Smooth muscle cell (in vitro differentiated cells): ENCODE data around the gene PML. TPM values are rescaled to one million over a fixed set of nuclear protein-coding genes. Genes with fewer than 3 reads are reported as not detected.
"Not testable (repeated sequence)": the region's sequence is repeated elsewhere in the genome, so short reads cannot be mapped to it uniquely, and the experiment has no call there.

Experiments
- DNase-seq: peaks from one replicate; lab custom pipeline; 2025; ENCODE audit not compliant: unreplicated experiment; lab: John Stamatoyannopoulos, UW
- H2AFZ ChIP-seq: fragments of 200-600 bp; sonication (generic); 2 replicates; pipeline ENCODE4 v1.6.0; 2016; ENCODE audit warnings: antibody characterized with exemption, low read depth, mild to moderate bottlenecking
- H3F3A ChIP-seq: fragments of 200-600 bp; sonication (generic); 2 replicates; pipeline ENCODE4 v1.6.0; 2017; ENCODE audit warnings: antibody characterized with exemption, low read depth
- H3K27ac ChIP-seq: fragments of 200-600 bp; sonication (generic); 2 replicates; pipeline ENCODE4 v1.5.1; 2016; ENCODE audit warnings: low read depth, mild to moderate bottlenecking
- H3K27me3 ChIP-seq: fragments of 200-600 bp; sonication (generic); 2 replicates; pipeline ENCODE4 v1.6.1; 2016; ENCODE audit warnings: low read depth, mild to moderate bottlenecking
- H3K36me3 ChIP-seq: fragments of 200-600 bp; sonication (generic); 2 replicates; pipeline ENCODE4 v1.5.1; 2016; ENCODE audit warnings: low read depth
- H3K4me1 ChIP-seq: fragments of 200-600 bp; sonication (generic); 2 replicates; pipeline ENCODE4 v1.5.1; 2016; ENCODE audit warnings: low read depth
- H3K4me2 ChIP-seq: fragments of 200-600 bp; sonication (generic); 2 replicates; pipeline ENCODE4 v1.6.0; 2016; ENCODE audit warnings: mild to moderate bottlenecking
- H3K4me3 ChIP-seq: fragments of 200-600 bp; sonication (generic); 2 replicates; pipeline ENCODE4 v1.5.1; 2016; ENCODE audit warnings: mild to moderate bottlenecking
- H3K79me2 ChIP-seq: fragments of 200-600 bp; sonication (generic); 2 replicates; pipeline ENCODE4 v1.6.0; 2016; ENCODE audit warnings: low read depth, mild to moderate bottlenecking
- H3K9ac ChIP-seq: fragments of 200-600 bp; sonication (generic); 2 replicates; pipeline ENCODE4 v1.6.0; 2016; ENCODE audit warnings: low read depth
- H3K9me3 ChIP-seq: fragments of 200-600 bp; sonication (generic); replicated peaks from 2 replicates; pipeline ENCODE4 v1.5.1; 2016; ENCODE audit warnings: low read depth
- H4K20me1 ChIP-seq: fragments of 200-600 bp; sonication (generic); 2 replicates; pipeline ENCODE4 v1.6.0; 2016; ENCODE audit warnings: low read depth
- WGBS: methylation state at CpG from one replicate; pipeline ENCODE4 v1.1.7; 2016; ENCODE audit warnings: low lambda C conversion rate; 5-methylcytosine and 5-hydroxymethylcytosine counted together
- polyA plus RNA-seq: library from polyadenylated mRNA; unstranded; fragments of >200 nt; fragmentation: Nextera tagmentation; extraction: Ambion mirVana; gene quantifications from 2 replicates; pipeline ENCODE4 v1.2.1, GENCODE V29; 2016
- total RNA-seq: library from RNA; depleted of rRNA; stranded (reverse); fragments of >200 nt; gene quantifications from 2 replicates; pipeline ENCODE4 v1.2.3, GENCODE V29; 2014
- TF ChIP-seq, protein P1 (sequence below): fragments of 200-600 bp; sonication (generic); IDR thresholded peaks from 2 replicates; pipeline ENCODE4 v1.5.1; 2017; ENCODE audit warnings: borderline replicate concordance, mild to moderate bottlenecking, antibody characterized with exemption; ENCODE audit not compliant: insufficient read depth, poor library complexity, severe bottlenecking

Gene PML
- total and polyA plus RNA-seq, 2 experiments from 2014 or later = 33.7 to 34.1 TPM

- 21% methylated on average over 11 of the region's 13 CpGs for WGBS
- DNase-seq, H3K4me1 ChIP-seq: not testable (repeated sequence)
Measured at GRCh38 chr15:74065684-74066411, 71.3 kb downstream of the PML start.

GRCh38 chr15:74071645-74072044 is 77.1 kb downstream of the PML start:
- not testable (repeated sequence) for H3K9me3 ChIP-seq, H3K27me3 ChIP-seq, H3K27ac ChIP-seq, H3F3A ChIP-seq, H3K4me3 ChIP-seq, H3K36me3 ChIP-seq, H3K4me2 ChIP-seq, H2AFZ ChIP-seq, H4K20me1 ChIP-seq, H3K9ac ChIP-seq, H3K79me2 ChIP-seq, DNase-seq, H3K4me1 ChIP-seq
- WGBS = 95% methylated on average over 4 of the region's 6 CpGs

More at GRCh38 chr15:74065684-74066411, 71.3 kb downstream of the PML start:
- not testable (repeated sequence) for H3K27me3 ChIP-seq, H4K20me1 ChIP-seq, H3K4me3 ChIP-seq, H3K36me3 ChIP-seq, H3K9me3 ChIP-seq, H3K27ac ChIP-seq, H2AFZ ChIP-seq, H3K79me2 ChIP-seq, H3K9ac ChIP-seq, H3K4me2 ChIP-seq, H3F3A ChIP-seq
- TF ChIP-seq, protein P1, sequence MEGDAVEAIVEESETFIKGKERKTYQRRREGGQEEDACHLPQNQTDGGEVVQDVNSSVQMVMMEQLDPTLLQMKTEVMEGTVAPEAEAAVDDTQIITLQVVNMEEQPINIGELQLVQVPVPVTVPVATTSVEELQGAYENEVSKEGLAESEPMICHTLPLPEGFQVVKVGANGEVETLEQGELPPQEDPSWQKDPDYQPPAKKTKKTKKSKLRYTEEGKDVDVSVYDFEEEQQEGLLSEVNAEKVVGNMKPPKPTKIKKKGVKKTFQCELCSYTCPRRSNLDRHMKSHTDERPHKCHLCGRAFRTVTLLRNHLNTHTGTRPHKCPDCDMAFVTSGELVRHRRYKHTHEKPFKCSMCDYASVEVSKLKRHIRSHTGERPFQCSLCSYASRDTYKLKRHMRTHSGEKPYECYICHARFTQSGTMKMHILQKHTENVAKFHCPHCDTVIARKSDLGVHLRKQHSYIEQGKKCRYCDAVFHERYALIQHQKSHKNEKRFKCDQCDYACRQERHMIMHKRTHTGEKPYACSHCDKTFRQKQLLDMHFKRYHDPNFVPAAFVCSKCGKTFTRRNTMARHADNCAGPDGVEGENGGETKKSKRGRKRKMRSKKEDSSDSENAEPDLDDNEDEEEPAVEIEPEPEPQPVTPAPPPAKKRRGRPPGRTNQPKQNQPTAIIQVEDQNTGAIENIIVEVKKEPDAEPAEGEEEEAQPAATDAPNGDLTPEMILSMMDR = peak; percentile 54

DNA sequence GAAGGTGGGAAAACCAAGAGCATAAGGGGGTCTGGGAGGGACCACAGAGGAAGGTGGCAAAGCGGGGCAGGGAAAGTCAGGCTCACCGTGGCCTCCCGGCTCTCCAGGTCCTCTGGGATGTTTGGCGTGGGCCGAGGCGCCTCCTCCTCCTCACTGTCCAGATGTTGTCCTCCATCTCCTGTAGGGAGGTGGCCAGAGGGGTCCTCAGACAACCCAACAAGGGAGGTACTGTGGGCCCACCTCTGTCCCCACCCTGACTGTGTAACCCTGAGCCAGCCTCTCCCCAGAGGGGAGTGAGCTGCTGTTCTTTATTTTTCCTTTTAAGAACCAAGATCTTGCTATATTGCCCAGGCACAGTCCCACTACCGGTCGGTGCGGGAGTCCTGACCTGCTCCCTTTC is 77.6 kb downstream of the PML start:
- H3K4me2 ChIP-seq, H3K36me3 ChIP-seq, H3K9ac ChIP-seq, H3K4me1 ChIP-seq, H2AFZ ChIP-seq, H3K4me3 ChIP-seq, DNase-seq, H3K9me3 ChIP-seq, H4K20me1 ChIP-seq, H3K79me2 ChIP-seq, H3K27me3 ChIP-seq, H3F3A ChIP-seq, H3K27ac ChIP-seq: not testable (repeated sequence)
- 96% methylated on average over 3 of the region's 9 CpGs for WGBS

GRCh38 chr15:74072614-74073337 is 78.3 kb downstream of the PML start:
- H3F3A ChIP-seq, H3K27ac ChIP-seq, H3K4me3 ChIP-seq, H3K4me1 ChIP-seq, H3K27me3 ChIP-seq, H3K36me3 ChIP-seq, H3K9ac ChIP-seq, H3K9me3 ChIP-seq, H2AFZ ChIP-seq, DNase-seq, H4K20me1 ChIP-seq, H3K79me2 ChIP-seq, H3K4me2 ChIP-seq: not testable (repeated sequence)
- 60% methylated on average over 9 of the region's 16 CpGs for WGBS
- TF ChIP-seq, protein P1 = peak; percentile 27

GRCh38 chr15:74075781-74076180 is 81.3 kb downstream of the PML start:
- not testable (repeated sequence) for H3F3A ChIP-seq, H2AFZ ChIP-seq, H3K4me3 ChIP-seq, DNase-seq, H3K27me3 ChIP-seq, H3K4me1 ChIP-seq, H3K4me2 ChIP-seq, H3K9me3 ChIP-seq, H3K9ac ChIP-seq, H3K27ac ChIP-seq, H3K79me2 ChIP-seq, H4K20me1 ChIP-seq, H3K36me3 ChIP-seq
- WGBS = 90% methylated on average over 9 of the region's 9 CpGs

GRCh38 chr15:74082450-74082849 is 87.9 kb downstream of the PML start, which contains the start of gene GOLGA6A:
Gene GOLGA6A (minus strand): TSS chr15:74082550. CDS start chr15:74082509, 41 bp downstream.
- WGBS = no CpG with 5 or more reads among the region's 7 CpGs
- not testable (repeated sequence) for H2AFZ ChIP-seq, H3K36me3 ChIP-seq, H3K4me3 ChIP-seq, H3K9me3 ChIP-seq, H3K4me2 ChIP-seq, H3K79me2 ChIP-seq, H3F3A ChIP-seq, H3K4me1 ChIP-seq, H3K9ac ChIP-seq, H4K20me1 ChIP-seq, DNase-seq, H3K27me3 ChIP-seq, H3K27ac ChIP-seq

GRCh38 chr15:74094567-74094966 is 100.1 kb downstream of the PML start:
- not testable (repeated sequence) for H3F3A ChIP-seq
- no CpG with 5 or more reads among the region's 2 CpGs for WGBS

More at GRCh38 chr15:74094567-74094966, 100.1 kb downstream of the PML start:
- H3K9ac ChIP-seq, H4K20me1 ChIP-seq, DNase-seq, H3K4me2 ChIP-seq, H3K4me3 ChIP-seq, H3K36me3 ChIP-seq, H3K4me1 ChIP-seq, H3K27me3 ChIP-seq, H3K27ac ChIP-seq, H2AFZ ChIP-seq, H3K79me2 ChIP-seq, H3K9me3 ChIP-seq: not testable (repeated sequence)
